Activated T-helper 2 cell treated with anti-CD3 and anti-CD28 coated beads, Interferon-gamma antibody, Interleukin-2, Interleukin-4, amounts not matched to agents 10 μg/mL and 5 μg/mL and 100 μg/mL, durations not matched to agents 14 hours and 24 hours and 36 hours (primary cell): ENCODE results near the gene LRRC45. TPM values are rescaled to one million over a fixed set of nuclear protein-coding genes. Genes with fewer than 3 reads are reported as not detected.
A peak's percentile ranks its signal among the peaks of the same experiment; 100 is the strongest.

ENCODE experiments used
- DNase-seq: peaks from one replicate; pipeline ENCODE4 v3.0.0; 2021; ENCODE audit warnings: low spot score
- H3K27ac Mint-ChIP-seq: one replicate; pipeline ENCODE4 v1.8.0; 2021; ENCODE audit warnings: mixed read lengths
- H3K27me3 Mint-ChIP-seq: one replicate; pipeline ENCODE4 v1.8.0; 2021; ENCODE audit warnings: low read depth, mixed read lengths
- H3K36me3 Mint-ChIP-seq: one replicate; pipeline ENCODE4 v1.8.0; 2021; ENCODE audit warnings: low read depth, mixed read lengths
- H3K4me1 Mint-ChIP-seq: one replicate; pipeline ENCODE4 v1.8.0; 2021; ENCODE audit warnings: low read depth, mixed read lengths
- H3K4me3 Mint-ChIP-seq: one replicate; pipeline ENCODE4 v1.8.0; 2021; ENCODE audit warnings: low read depth, mild to moderate bottlenecking, moderate library complexity, mixed read lengths
- H3K9me3 Mint-ChIP-seq: one replicate; pipeline ENCODE4 v1.8.0; 2021; ENCODE audit warnings: mixed read lengths
- intact Hi-C: fragments of 100-400 bp; cut with micrococcal nuclease; formaldehyde crosslinking; loops from one replicate; pipeline ENCODE4 v1.15.1; 2023
- total RNA-seq: library from RNA; stranded (reverse); gene quantifications from 2 replicates; pipeline ENCODE4 v1.2.3, GENCODE V29; 2022

Gene LRRC45
- total RNA-seq, 1 donor from 2014 or later = 33.4 TPM

DNA sequence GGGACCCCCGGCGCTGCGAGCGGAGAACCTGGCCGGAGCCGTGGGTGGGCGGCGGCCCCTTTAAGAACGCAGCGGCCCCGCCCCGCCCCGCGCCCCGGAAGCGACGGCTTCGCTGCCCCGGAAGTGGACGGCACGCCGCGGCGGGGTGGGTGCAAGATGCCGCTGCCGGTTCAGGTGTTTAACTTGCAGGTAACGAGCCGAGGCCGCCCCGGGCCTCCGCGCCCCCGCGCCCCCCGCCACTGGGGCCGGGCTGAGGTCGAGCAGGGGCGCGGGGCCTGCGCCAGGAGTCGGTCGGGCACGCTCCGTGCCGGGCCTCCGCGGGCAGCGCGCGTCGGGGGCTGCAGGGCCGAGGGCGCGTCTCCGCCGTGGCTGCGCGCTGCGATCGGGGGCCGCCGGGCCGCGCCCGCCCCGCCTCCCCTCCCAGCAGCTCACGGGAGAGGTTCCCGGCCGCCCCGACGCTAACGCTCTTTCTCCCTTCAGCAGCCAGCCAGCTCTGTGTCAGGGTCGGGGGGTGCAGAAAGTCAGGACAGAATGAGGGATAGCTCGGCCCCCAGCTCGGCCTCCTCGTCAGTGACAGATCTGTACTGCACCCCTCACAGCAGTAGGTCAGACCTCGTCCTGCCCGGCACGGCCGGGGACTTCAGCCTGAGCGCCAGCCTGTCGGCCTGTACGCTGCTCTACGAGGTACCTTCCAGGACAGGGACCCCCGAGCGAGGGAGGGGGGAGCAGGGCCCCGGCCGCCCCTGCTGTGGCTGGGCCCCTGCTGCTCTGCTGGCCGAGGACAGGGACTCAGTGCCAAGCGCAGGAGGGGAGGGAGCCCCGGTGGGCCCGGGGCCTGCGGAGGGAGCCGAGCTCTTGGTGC, 28.9 kb downstream of the LRRC45 start, which contains the start of the genes GPS1 and RFNG:
GPS1 (plus strand) TSS at position 123 of the 862 bp plus-strand sequence; CDS start at position 157, 34 bp downstream.
RFNG (minus strand) TSS at position 36 of the 862 bp plus-strand sequence. CDS start 45 bp downstream, outside the sequence.
- peaks cover 7% of the 10 kb centered on the region for H3K4me1 Mint-ChIP-seq
- H3K9me3 Mint-ChIP-seq = no peaks in the 10 kb centered on the region
- intact Hi-C loops = no loop called here
- DNase-seq = peak; percentile 73
- no peaks in the 10 kb centered on the region for H3K27me3 Mint-ChIP-seq
- H3K36me3 Mint-ChIP-seq = peaks cover 10% of the 10 kb centered on the region
- H3K4me3 Mint-ChIP-seq = peak within 1 kb of the TSS; percentile 87
- peak within 1 kb of the TSS; percentile 76 for H3K27ac Mint-ChIP-seq

DNA sequence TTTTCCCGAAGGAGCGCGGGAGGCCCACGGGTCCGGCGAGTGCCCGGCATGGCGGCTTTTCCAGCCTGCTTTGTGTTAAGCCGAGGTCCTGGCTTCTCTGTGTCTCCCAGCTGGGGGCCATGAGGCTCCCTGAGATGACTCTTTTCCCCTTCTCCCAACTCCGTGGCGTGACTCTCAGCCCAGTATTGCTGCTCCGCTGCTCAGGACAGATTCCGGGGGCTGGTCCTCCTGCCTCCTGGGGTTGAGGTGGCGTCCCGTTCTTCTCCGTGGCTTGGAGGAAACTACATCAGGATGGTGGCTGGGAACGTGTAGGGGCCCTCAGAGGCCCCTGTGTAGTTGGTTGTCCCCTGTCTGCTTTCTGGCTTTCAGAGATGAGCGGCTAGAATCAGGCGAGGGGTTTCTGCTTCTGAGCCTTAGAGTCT, 29.5 kb downstream of the LRRC45 start:
- intact Hi-C loops = no loop called here
- Mint-ChIP-seq H3K27me3 (no peaks in the 10 kb centered on the region), H3K36me3 (peaks cover 11% of the 10 kb centered on the region), H3K27ac (no peak overlapping the region), H3K9me3 (no peaks in the 10 kb centered on the region), H3K4me3 (peak overlapping the region; percentile 76), H3K4me1 (peaks cover 3% of the 10 kb centered on the region)
- DNase-seq = no peak

DNA sequence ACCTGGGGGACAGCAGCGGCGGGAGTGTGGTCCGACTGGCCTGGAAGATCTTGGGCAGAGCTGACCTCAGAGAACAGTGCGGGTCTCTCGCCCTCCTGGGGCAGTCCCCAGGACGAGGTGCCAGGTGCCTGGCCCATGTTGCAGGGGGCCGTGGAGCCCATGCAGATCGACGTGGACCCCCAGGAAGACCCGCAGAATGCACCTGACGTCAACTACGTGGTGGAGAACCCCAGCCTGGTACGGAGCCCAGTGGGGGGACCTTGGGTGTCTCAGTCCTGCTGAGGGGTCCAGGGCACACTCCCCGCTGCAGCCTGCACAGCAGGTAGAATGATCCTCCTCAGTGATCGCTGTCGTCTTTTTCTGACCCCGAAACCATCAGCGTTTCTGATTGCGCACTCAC, 30.0 kb downstream of the LRRC45 start:
- Mint-ChIP-seq H3K9me3 (no peaks in the 10 kb centered on the region), H3K27me3 (no peaks in the 10 kb centered on the region), H3K4me3 (peak overlapping the region; percentile 76), H3K27ac (no peak overlapping the region), H3K36me3 (peaks cover 15% of the 10 kb centered on the region), H3K4me1 (peaks cover 3% of the 10 kb centered on the region)
- no peak for DNase-seq
- intact Hi-C loops = no loop called here

DNA sequence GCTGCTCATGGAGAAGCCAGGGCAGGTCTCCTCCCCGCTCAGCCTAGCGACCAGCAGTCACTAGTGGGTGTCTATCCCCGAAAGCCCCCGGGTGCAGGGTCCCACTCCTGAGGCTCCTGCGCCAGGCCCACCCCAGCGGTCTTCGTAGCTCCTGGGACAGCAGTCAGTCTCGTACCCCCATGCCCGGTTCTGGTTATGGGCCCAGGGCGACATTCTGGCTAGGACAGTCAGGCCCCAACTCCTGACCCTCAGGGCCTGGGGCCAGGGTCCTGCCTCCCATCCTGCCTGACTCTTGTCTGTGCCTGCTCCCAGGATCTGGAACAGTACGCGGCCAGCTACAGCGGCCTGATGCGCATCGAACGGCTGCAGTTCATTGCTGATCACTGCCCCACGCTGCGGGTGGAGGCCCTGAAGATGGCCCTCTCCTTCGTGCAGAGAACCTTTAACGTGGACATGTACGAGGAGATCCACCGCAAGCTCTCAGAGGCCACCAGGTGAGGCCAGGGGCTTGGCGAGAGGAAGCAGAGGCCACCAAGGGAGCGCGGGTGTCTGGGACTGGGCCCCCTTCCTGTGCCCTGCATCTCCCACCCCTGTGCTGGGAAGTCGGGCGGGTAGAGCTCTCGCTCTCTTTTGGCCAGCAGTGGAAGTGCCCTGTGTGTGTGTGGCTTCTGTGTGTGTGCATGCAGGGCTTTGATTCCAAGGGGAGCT, 30.6 kb downstream of the LRRC45 start:
- intact Hi-C loops = no loop called here
- Mint-ChIP-seq H3K9me3 (no peaks in the 10 kb centered on the region), H3K4me3 (peak overlapping the region; percentile 76), H3K27me3 (no peaks in the 10 kb centered on the region), H3K36me3 (peaks cover 15% of the 10 kb centered on the region), H3K27ac (no peak overlapping the region), H3K4me1 (peaks cover 3% of the 10 kb centered on the region)
- DNase-seq = no peak

DNA sequence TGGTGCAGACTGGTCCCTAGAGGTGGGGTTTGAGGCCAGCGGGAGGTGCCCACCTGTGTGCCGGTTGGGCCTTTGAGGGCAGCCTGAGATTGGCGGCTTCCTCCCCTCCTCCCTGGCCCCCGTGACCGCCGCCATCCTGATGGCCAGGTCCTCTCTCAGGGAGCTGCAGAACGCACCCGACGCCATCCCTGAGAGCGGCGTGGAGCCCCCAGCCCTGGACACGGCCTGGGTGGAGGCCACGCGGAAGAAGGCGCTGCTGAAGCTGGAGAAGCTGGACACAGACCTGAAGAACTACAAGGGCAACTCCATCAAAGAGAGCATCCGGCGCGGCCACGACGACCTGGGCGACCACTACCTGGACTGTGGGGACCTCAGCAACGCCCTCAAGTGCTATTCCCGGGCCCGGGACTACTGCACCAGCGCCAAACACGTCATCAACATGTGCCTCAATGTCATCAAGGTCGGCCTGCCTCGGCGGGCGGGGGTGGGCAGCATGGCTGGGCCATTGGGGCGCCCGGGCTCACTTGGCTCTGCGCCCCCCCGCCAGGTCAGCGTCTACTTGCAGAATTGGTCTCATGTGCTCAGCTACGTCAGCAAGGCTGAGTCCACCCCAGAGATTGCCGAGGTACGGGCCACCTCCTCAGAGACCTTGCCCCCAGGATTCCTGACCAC, 31.4 kb downstream of the LRRC45 start:
- peaks cover 3% of the 10 kb centered on the region for H3K4me1 Mint-ChIP-seq
- no peaks in the 10 kb centered on the region for H3K9me3 Mint-ChIP-seq
- H3K4me3 Mint-ChIP-seq = peak overlapping the region; percentile 39
- H3K27ac Mint-ChIP-seq = no peak overlapping the region
- intact Hi-C loops = no loop called here
- no peak for DNase-seq
- H3K27me3 Mint-ChIP-seq = no peaks in the 10 kb centered on the region
- peaks cover 17% of the 10 kb centered on the region for H3K36me3 Mint-ChIP-seq

DNA sequence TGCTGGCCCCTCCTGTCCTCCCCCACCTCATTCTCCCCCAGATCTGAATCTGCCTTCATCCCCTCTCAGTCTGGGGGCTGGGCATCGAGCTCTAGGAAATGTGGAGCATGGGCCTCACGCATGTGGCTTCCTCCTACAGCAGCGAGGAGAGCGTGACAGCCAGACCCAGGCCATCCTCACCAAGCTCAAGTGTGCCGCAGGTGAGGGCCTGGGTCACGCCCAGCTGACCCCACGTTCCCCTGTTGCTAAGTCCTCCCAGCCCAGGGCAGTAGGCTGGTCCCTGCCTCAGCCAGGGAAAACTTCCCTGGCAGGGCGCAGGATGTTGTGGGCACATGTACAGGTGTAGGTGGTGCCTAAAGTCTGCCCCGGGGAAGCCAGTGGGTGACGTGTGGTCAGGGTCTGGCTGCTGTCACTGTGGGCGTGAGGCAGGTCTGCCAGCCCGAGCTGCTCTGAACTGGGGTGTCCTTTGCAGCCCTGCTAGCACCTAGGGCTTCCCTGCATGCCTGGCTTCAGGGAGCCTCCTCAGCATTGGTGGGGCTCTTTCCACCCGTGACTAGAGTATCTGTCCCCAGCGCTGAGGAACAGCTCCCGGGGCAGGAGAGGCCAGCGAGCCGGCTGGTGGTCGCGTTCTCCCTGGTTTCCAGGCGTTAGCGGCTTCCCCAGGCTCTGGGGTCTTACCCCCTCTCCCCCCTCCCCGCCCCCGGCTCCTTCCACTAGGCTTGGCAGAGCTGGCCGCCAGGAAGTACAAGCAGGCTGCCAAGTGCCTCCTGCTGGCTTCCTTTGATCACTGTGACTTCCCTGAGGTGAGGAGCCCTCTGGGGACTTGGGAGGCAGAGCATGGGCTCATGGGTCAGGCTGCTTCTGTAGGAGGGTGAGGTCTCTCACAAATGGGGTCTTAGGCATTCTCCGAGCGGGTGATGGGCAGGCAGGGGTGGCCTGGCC, 32.2 kb downstream of the LRRC45 start:
- no peak for DNase-seq
- Mint-ChIP-seq H3K36me3 (peaks cover 22% of the 10 kb centered on the region), H3K27ac (no peak overlapping the region), H3K4me3 (peak overlapping the region; percentile 39), H3K27me3 (no peaks in the 10 kb centered on the region), H3K4me1 (peaks cover 3% of the 10 kb centered on the region), H3K9me3 (no peaks in the 10 kb centered on the region)
- intact Hi-C loops = no loop called here

DNA sequence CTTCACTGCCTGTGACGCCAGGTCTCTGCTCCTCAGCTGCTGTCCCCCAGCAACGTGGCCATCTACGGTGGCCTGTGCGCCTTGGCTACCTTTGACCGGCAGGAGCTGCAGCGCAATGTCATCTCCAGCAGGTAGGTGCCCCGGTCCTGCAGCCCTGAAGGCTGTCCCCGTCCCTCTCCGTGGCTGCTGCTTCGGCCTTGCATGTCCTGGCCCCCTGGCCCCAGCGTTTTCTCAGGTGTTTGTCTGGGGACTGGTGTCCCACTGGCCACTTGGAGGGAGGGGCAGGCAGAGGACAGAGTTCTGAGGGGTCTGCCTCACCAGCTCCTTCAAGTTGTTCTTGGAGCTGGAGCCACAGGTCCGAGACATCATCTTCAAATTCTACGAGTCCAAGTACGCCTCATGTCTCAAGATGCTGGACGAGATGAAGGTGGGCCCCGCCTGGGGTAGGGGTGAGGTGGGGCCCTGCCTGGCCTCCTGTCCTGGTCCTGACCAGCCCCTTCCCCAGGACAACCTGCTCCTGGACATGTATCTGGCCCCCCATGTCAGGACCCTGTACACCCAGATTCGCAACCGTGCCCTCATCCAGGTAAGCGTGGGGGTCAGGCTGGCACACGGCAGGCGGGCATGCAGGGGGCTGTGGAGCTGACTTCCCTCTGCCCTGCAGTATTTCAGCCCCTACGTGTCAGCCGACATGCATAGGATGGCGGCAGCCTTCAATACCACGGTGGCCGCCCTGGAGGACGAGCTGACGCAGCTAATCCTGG, 33.0 kb downstream of the LRRC45 start:
- Mint-ChIP-seq H3K27ac (no peak overlapping the region), H3K4me3 (no peak overlapping the region), H3K4me1 (no peaks in the 10 kb centered on the region), H3K36me3 (peaks cover 16% of the 10 kb centered on the region), H3K27me3 (no peaks in the 10 kb centered on the region), H3K9me3 (no peaks in the 10 kb centered on the region)
- intact Hi-C loops = no loop called here
- DNase-seq = no peak

DNA sequence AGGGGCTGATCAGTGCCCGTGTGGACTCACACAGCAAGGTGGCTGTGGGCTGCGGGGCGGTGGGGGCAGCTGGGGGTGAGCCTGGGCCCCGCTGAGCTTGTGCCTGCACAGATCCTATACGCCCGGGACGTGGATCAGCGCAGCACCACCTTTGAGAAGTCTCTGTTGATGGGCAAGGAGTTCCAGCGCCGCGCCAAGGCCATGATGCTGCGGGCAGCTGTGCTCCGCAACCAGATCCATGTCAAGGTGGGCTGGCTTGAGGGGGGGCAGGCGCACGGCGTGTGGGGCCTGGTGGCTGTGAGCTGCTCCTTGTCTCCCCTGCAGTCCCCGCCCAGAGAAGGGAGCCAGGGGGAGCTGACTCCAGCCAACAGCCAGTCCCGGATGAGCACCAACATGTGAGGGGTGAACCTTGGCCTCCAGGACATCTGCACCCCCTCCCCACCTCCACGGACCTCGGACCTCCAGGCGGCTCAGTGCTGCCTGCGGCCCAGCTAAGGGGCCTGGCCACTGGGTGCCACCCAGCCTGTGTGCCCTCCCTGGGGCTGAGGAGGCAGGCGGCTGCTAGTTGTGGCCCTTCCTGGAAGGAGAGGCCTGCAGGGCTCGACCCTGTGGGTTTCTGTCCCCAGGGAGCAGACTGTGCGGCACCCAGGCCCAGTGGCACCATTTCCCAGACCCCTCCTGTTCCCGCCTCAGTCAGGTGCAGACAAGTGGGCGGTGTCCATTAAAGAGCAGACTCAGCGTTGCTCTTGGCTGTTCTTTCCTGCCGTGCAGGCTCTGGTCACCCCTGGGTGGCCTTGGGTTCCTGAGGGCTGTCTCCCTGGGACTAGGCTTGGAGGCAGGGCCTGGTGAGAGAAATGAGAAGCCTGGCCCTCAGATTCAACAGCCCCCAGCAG, 33.9 kb downstream of the LRRC45 start:
- no peaks in the 10 kb centered on the region for H3K4me1 Mint-ChIP-seq
- no peaks in the 10 kb centered on the region for H3K27me3 Mint-ChIP-seq
- no peaks in the 10 kb centered on the region for H3K9me3 Mint-ChIP-seq
- peaks cover 16% of the 10 kb centered on the region for H3K36me3 Mint-ChIP-seq
- H3K27ac Mint-ChIP-seq = no peak overlapping the region
- intact Hi-C loops = no loop called here
- DNase-seq = no peak
- no peak overlapping the region for H3K4me3 Mint-ChIP-seq

DNA sequence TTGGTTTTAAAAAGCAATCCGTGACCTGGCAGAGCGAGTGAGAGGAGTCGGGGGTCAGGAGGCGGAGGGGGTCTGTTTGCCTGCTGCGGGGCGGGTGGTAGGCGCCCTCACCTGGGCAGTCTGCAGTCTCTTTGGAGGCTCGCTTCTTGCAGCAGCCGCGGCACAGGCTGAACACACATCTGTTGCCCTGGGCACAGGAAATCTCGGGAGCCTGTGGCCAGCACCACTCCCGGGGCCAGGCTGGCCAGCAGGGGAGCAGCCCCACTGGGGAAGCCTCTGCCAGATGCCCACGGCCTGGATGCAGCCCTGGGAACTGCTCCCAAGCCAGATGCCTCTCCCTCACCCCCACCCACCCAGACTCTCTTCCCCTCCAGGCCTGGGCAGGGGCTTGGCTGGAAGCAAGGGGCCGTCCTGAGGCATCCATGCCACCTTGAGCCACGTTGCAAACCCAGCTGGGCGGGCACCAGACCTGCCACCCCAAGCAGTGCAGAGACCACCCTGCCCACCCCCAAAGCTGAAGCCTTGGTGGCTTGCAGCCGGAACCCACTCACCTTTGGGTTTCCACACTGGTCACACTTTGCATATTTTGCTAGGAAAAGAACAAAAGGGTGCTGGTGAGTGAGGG, 35.2 kb downstream of the LRRC45 start:
- no peak overlapping the region for H3K4me3 Mint-ChIP-seq
- H3K27ac Mint-ChIP-seq = no peak overlapping the region
- no peaks in the 10 kb centered on the region for H3K4me1 Mint-ChIP-seq
- no peak for DNase-seq
- peaks cover 16% of the 10 kb centered on the region for H3K36me3 Mint-ChIP-seq
- no peaks in the 10 kb centered on the region for H3K9me3 Mint-ChIP-seq
- intact Hi-C loops = no loop called here
- no peaks in the 10 kb centered on the region for H3K27me3 Mint-ChIP-seq

DNA sequence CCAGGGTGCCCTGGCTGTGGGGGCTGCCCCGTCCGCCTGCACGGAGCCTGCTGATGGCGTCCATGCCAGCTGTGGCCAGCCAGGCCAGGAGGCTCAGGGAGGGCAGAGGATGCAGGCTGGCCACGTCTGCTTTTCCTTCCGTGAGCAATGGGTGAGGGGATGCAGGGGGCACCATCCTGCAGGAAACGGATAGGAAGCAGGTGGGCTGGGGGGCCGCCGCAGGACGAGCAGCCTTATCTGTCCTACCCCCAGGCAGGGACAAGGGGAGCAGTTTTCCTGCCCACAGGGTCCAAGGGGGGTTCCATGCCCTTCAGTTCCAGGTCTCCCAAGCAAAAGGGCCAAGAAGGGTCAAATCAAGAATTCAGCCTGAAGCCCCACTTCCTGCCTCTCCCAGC, 35.7 kb downstream of the LRRC45 start:
- no peaks in the 10 kb centered on the region for H3K9me3 Mint-ChIP-seq
- H3K36me3 Mint-ChIP-seq = peaks cover 16% of the 10 kb centered on the region
- no peak for DNase-seq
- H3K27me3 Mint-ChIP-seq = no peaks in the 10 kb centered on the region
- no peak overlapping the region for H3K27ac Mint-ChIP-seq
- intact Hi-C loops = no loop called here
- no peaks in the 10 kb centered on the region for H3K4me1 Mint-ChIP-seq
- no peak overlapping the region for H3K4me3 Mint-ChIP-seq
